Measurements from ENCODE around the gene FLT4.

DNA sequence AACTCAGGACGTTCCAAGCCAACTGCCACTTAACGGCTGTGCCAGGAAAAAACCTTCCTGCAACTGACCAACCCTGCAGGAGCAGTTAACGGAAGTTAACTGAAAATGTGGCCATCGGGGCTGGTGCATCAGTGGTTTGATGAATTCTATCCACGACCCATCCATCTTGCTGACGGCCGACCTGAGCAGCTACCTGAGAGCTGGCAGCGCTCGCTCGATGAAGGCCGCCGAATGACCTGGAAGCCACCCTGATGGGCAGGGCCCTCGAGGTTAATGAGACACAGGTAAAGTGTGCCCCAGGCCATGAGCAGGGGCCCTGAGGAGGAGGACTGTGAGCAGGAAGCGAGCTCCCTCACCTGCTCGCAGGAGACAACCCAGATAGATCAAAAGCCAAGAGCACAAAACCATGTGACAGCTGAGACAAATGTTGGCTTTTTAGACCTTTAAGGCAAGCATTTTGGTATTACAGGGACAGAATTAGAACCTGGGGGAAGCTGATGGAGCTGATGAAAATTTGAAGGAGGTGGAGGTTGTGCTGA, 35.3 kb upstream of the FLT4 start:
- TF ChIP-seq FOXM1 (IDR thresholded peaks at IDR 0.05; ENCODE audit: borderline replicate concordance, low read depth), result no peak
- no peak for TF ChIP-seq ZBTB7A (IDR thresholded peaks at IDR 0.05; ENCODE audit: low read depth)
- TF ChIP-seq, protein P1, sequence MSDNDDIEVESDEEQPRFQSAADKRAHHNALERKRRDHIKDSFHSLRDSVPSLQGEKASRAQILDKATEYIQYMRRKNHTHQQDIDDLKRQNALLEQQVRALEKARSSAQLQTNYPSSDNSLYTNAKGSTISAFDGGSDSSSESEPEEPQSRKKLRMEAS (IDR thresholded peaks at IDR 0.05), result no peak
- TF ChIP-seq, protein P2, sequence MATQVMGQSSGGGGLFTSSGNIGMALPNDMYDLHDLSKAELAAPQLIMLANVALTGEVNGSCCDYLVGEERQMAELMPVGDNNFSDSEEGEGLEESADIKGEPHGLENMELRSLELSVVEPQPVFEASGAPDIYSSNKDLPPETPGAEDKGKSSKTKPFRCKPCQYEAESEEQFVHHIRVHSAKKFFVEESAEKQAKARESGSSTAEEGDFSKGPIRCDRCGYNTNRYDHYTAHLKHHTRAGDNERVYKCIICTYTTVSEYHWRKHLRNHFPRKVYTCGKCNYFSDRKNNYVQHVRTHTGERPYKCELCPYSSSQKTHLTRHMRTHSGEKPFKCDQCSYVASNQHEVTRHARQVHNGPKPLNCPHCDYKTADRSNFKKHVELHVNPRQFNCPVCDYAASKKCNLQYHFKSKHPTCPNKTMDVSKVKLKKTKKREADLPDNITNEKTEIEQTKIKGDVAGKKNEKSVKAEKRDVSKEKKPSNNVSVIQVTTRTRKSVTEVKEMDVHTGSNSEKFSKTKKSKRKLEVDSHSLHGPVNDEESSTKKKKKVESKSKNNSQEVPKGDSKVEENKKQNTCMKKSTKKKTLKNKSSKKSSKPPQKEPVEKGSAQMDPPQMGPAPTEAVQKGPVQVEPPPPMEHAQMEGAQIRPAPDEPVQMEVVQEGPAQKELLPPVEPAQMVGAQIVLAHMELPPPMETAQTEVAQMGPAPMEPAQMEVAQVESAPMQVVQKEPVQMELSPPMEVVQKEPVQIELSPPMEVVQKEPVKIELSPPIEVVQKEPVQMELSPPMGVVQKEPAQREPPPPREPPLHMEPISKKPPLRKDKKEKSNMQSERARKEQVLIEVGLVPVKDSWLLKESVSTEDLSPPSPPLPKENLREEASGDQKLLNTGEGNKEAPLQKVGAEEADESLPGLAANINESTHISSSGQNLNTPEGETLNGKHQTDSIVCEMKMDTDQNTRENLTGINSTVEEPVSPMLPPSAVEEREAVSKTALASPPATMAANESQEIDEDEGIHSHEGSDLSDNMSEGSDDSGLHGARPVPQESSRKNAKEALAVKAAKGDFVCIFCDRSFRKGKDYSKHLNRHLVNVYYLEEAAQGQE (IDR thresholded peaks at IDR 0.05; ENCODE audit: low read depth), result no peak
- TF ChIP-seq CEBPB (IDR thresholded peaks at IDR 0.05), result no peak
- TF ChIP-seq YY1 (IDR thresholded peaks at IDR 0.05; ENCODE audit: low read depth), result no peak
- TF ChIP-seq TCF12 (IDR thresholded peaks at IDR 0.05; ENCODE audit: low read depth), result no peak
- no peak for TF ChIP-seq RAD21 (IDR thresholded peaks at IDR 0.05; ENCODE audit: low read depth)
- no peak for TF ChIP-seq TAF1 (IDR thresholded peaks at IDR 0.05; ENCODE audit: low read depth)
- no peak for TF ChIP-seq CREB1 (IDR thresholded peaks at IDR 0.05; ENCODE audit: low read depth)
- no peak for TF ChIP-seq EP300 (IDR thresholded peaks at IDR 0.05; ENCODE audit: borderline replicate concordance)
- no peak for TF ChIP-seq EGR1 (IDR thresholded peaks at IDR 0.05)

Data from Ishikawa (cell line).